ENCODE results near the gene SCG5.

GRCh38 chr15:32709295-32710033, 68.0 kb downstream of the SCG5 start:
- no peak for TF ChIP-seq CTCF (conservative IDR thresholded peaks at IDR 0.05 in 1 of 2, IDR thresholded peaks at IDR 0.05 in 1 of 2; ENCODE audit: low read depth in 1 of 2, low read length in 2 of 2)
- no peak for TF ChIP-seq EZH2 (IDR thresholded peaks at IDR 0.05; ENCODE audit: low read length, missing control alignments)
